ENCODE results near the gene SLC28A3. TPM values are rescaled to one million over a fixed set of nuclear protein-coding genes. Genes with fewer than 3 reads are reported as not detected.

Gene SLC28A3
- total and polyA plus RNA-seq, 4 experiments from 2014 or later: not detected

GRCh38 chr9:84285381-84285780, 55.2 kb downstream of the SLC28A3 start:
- H3K4me3 Mint-ChIP-seq: no peak overlapping the region
- peaks cover 0 to 9% (median 4%) of the 10 kb centered on the region in 4 donors for H3K4me1 Mint-ChIP-seq
- H3K4me3 ChIP-seq (ENCODE audit: low read length in 2 of 2): no peak overlapping the region
- no peaks in the 10 kb centered on the region for H3K36me3 ChIP-seq (ENCODE audit: insufficient read depth, low read length)
- no peaks in the 10 kb centered on the region for H3K27me3 ChIP-seq (ENCODE audit: insufficient read depth, low read length)
- ChIA-PET POLR2A (ENCODE audit: partially characterized antibody) (interaction anchor here (1.2 kb wide), 1 partner anchor 9 kb away, joined by 3 read pairs; no protein-coding TSS in a partner anchor), CTCF (ENCODE audit: partially characterized antibody) (interaction anchor here (1.0 to 2.7 kb wide), 2 partner anchors 9 to 28 kb away, joined by 3 to 9 read pairs; no protein-coding TSS in a partner anchor)
- H3K36me3 Mint-ChIP-seq: no peaks in the 10 kb centered on the region
- H3K27ac ChIP-seq (ENCODE audit: low read depth, low read length): no peak overlapping the region
- H3K27me3 Mint-ChIP-seq: peaks cover 0 to 1% of the 10 kb centered on the region in 2 donors
- H3K9me3 ChIP-seq (ENCODE audit: control insufficient read depth in 1 of 2, low read length in 2 of 2): no peaks in the 10 kb centered on the region
- intact Hi-C loops (cut with micrococcal nuclease): no loop called here
- H3K27ac Mint-ChIP-seq: peak overlapping the region in 1 of 7 donors; percentile 22
- no peaks in the 10 kb centered on the region for H3K4me1 ChIP-seq (ENCODE audit: insufficient read depth, low read length)
- H3K9me3 Mint-ChIP-seq: no peaks in the 10 kb centered on the region
- no peak for DNase-seq

- peaks cover 0 to 1% of the 10 kb centered on the region in 2 donors for H3K27me3 Mint-ChIP-seq
- no peaks in the 10 kb centered on the region for H3K9me3 Mint-ChIP-seq
- POLR2A ChIA-PET (ENCODE audit: partially characterized antibody): no interaction called here
- no peaks in the 10 kb centered on the region for H3K36me3 ChIP-seq (ENCODE audit: insufficient read depth, low read length)
- no peak for DNase-seq
- H3K36me3 Mint-ChIP-seq: no peaks in the 10 kb centered on the region
- H3K4me3 ChIP-seq (ENCODE audit: low read length in 2 of 2): no peak overlapping the region
- no peak overlapping the region for H3K27ac Mint-ChIP-seq
- CTCF ChIA-PET (ENCODE audit: partially characterized antibody): interaction anchor here (2.7 kb wide), 1 partner anchor 10 kb away, joined by 9 read pairs; no protein-coding TSS in a partner anchor
- H3K9me3 ChIP-seq (ENCODE audit: control insufficient read depth in 1 of 2, low read length in 2 of 2): no peaks in the 10 kb centered on the region
- H3K4me3 Mint-ChIP-seq: no peak overlapping the region
- no peak overlapping the region for H3K27ac ChIP-seq (ENCODE audit: low read depth, low read length)
- no peaks in the 10 kb centered on the region for H3K27me3 ChIP-seq (ENCODE audit: insufficient read depth, low read length)
- H3K4me1 Mint-ChIP-seq: peaks cover 0 to 9% (median 4%) of the 10 kb centered on the region in 4 donors
- intact Hi-C loops (cut with micrococcal nuclease): no loop called here
- no peaks in the 10 kb centered on the region for H3K4me1 ChIP-seq (ENCODE audit: insufficient read depth, low read length)
Observed at GRCh38 chr9:84283946-84284345, 56.6 kb downstream of the SLC28A3 start.

DNA sequence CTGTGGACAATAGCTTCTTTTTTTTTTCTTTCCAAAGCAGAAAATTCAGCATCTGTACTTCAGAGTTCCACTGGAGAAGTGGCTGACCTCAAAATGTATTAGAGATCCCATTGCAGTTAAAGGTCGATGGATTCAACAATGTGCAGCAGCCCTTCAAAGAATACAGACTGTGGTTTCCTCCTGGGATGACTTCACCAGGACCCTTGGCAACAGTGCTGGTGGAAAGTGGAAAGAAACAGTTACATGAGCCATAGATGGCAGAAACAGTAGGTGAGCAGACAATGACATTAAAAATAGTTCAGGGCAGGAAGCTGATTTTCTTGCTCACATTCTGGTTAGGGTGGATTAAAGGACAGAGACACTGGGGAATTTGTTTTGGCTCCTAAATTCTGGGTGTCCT, 62.4 kb downstream of the SLC28A3 start:
- Histone ChIP-seq H3K4me1 (ENCODE audit: insufficient read depth, low read length) (no peaks in the 10 kb centered on the region), H3K27me3 (ENCODE audit: insufficient read depth, low read length) (no peaks in the 10 kb centered on the region), H3K27ac (ENCODE audit: low read depth, low read length) (no peak overlapping the region), H3K36me3 (ENCODE audit: insufficient read depth, low read length) (no peaks in the 10 kb centered on the region), H3K9me3 (ENCODE audit: control insufficient read depth in 1 of 2, low read length in 2 of 2) (no peaks in the 10 kb centered on the region), H3K4me3 (ENCODE audit: low read length in 2 of 2) (no peak overlapping the region)
- DNase-seq: no peak
- Mint-ChIP-seq H3K27ac (no peak overlapping the region), H3K27me3 (peaks cover 0 to 13% of the 10 kb centered on the region in 2 donors), H3K4me1 (no peaks in the 10 kb centered on the region), H3K9me3 (no peaks in the 10 kb centered on the region), H3K36me3 (no peaks in the 10 kb centered on the region), H3K4me3 (no peak overlapping the region)
- ChIA-PET POLR2A (ENCODE audit: partially characterized antibody) (no interaction called here), CTCF (ENCODE audit: partially characterized antibody) (no interaction called here)
- intact Hi-C loops (cut with micrococcal nuclease): no loop called here

DNA sequence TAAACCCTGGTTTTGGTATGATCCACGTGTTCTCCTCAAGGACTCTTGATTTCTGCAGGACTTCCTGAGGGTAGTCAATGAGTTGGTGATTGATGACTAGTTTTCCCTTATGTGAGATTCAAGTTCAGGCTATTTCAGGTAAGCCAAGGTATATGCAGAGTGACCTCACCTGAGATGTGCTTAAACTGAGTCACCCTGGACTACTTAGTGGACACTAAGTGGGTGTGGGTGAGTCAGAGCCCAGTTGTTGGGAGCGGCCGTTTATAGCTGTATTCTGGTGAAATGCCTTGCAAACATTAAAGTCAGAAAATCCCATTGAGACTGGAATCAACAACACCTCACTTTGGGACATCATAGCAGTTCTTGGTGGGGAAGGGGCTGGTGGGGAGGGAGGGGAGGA, 62.9 kb downstream of the SLC28A3 start:
- DNase-seq: no peak
- Mint-ChIP-seq H3K9me3 (no peaks in the 10 kb centered on the region), H3K27ac (peak overlapping the region in 1 of 7 donors; percentile 11), H3K4me3 (no peak overlapping the region), H3K27me3 (peaks cover 0 to 16% of the 10 kb centered on the region in 2 donors), H3K4me1 (no peaks in the 10 kb centered on the region), H3K36me3 (no peaks in the 10 kb centered on the region)
- H3K27ac ChIP-seq (ENCODE audit: low read depth, low read length): no peak overlapping the region
- CTCF ChIA-PET (ENCODE audit: partially characterized antibody): no interaction called here
- H3K9me3 ChIP-seq (ENCODE audit: control insufficient read depth in 1 of 2, low read length in 2 of 2): no peaks in the 10 kb centered on the region
- no peaks in the 10 kb centered on the region for H3K27me3 ChIP-seq (ENCODE audit: insufficient read depth, low read length)
- H3K4me1 ChIP-seq (ENCODE audit: insufficient read depth, low read length): no peaks in the 10 kb centered on the region
- intact Hi-C loops (cut with micrococcal nuclease): no loop called here
- H3K36me3 ChIP-seq (ENCODE audit: insufficient read depth, low read length): no peaks in the 10 kb centered on the region
- H3K4me3 ChIP-seq (ENCODE audit: low read length in 2 of 2): no peak overlapping the region
- POLR2A ChIA-PET (ENCODE audit: partially characterized antibody): no interaction called here

DNA sequence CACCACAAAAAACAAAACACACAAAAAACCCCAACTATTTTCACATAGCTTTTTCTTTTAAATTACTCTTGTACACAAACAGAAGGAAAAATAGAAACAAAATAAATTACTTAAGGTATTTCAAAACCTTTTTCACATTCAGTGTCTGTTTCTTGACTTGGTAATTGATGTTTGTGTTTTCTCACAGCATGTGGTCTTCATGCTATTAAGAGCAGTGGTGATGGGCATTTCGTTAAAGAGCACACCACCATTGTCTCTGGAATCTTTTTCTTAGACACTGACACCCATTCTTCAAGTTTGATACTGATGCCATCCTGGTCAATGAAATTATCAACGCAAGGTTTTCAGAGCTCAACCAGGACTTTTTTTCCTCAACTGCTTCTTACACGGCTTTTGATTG, 63.8 kb downstream of the SLC28A3 start:
- Histone ChIP-seq H3K4me1 (ENCODE audit: insufficient read depth, low read length) (no peaks in the 10 kb centered on the region), H3K9me3 (ENCODE audit: control insufficient read depth in 1 of 2, low read length in 2 of 2) (no peaks in the 10 kb centered on the region), H3K36me3 (ENCODE audit: insufficient read depth, low read length) (no peaks in the 10 kb centered on the region), H3K4me3 (ENCODE audit: low read length in 2 of 2) (no peak overlapping the region), H3K27ac (ENCODE audit: low read depth, low read length) (no peak overlapping the region), H3K27me3 (ENCODE audit: insufficient read depth, low read length) (no peaks in the 10 kb centered on the region)
- Mint-ChIP-seq H3K4me3 (no peak overlapping the region), H3K4me1 (peaks cover 0 to under 1% (median under 1%) of the 10 kb centered on the region in 4 donors), H3K27me3 (peaks cover 2 to 16% of the 10 kb centered on the region in 2 donors), H3K27ac (no peak overlapping the region), H3K9me3 (no peaks in the 10 kb centered on the region), H3K36me3 (no peaks in the 10 kb centered on the region)
- intact Hi-C loops (cut with micrococcal nuclease): no loop called here
- no peak for DNase-seq
- POLR2A ChIA-PET (ENCODE audit: partially characterized antibody): no interaction called here
- CTCF ChIA-PET (ENCODE audit: partially characterized antibody): no interaction called here

DNA sequence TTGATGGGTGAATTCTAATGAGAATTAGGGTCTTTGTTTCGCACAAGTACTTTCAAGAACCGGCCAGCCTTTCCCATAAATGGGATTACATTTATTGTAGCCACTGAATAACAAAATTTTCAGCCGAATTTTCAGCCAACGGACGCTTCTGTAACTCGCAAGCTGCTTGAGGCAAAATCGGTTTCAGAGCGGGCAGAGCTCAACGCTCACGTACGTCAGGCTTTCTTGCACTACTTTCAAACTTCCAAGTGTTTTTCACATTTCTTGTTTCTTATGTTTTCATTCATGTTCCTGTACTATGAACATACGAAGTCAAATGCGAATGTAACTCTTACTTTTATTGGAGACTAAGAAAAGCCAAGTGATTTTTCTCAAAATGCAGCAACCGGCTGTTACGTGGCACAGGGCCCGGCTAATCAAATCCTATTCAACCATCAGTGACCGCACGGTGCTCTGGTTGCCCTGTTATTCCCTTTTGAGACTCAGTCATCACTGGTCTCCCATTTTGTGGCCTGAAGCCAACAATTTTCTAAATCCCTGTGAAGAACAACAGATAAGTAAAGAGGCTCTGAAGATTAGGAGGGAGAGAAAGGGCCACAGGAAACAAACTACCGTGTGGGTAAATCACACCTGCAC, 68.5 kb downstream of the SLC28A3 start:
- intact Hi-C loops (cut with micrococcal nuclease): no loop called here
- DNase-seq: no peak
- Mint-ChIP-seq H3K4me1 (peaks cover 0 to 8% (median 4%) of the 10 kb centered on the region in 4 donors), H3K27me3 (peaks cover 9 to 16% of the 10 kb centered on the region in 2 donors), H3K36me3 (no peaks in the 10 kb centered on the region), H3K9me3 (no peaks in the 10 kb centered on the region), H3K27ac (peak overlapping the region in 1 of 7 donors; percentile 17), H3K4me3 (peak overlapping the region in 2 of 8 donors; percentile 23 to 55)
- Histone ChIP-seq H3K4me1 (ENCODE audit: insufficient read depth, low read length) (no peaks in the 10 kb centered on the region), H3K27me3 (ENCODE audit: insufficient read depth, low read length) (no peaks in the 10 kb centered on the region), H3K36me3 (ENCODE audit: insufficient read depth, low read length) (no peaks in the 10 kb centered on the region), H3K4me3 (ENCODE audit: low read length in 2 of 2) (no peak overlapping the region), H3K27ac (ENCODE audit: low read depth, low read length) (no peak overlapping the region), H3K9me3 (ENCODE audit: control insufficient read depth in 1 of 2, low read length in 2 of 2) (no peaks in the 10 kb centered on the region)
- ChIA-PET POLR2A (ENCODE audit: partially characterized antibody) (no interaction called here), CTCF (ENCODE audit: partially characterized antibody) (no interaction called here)

- no peaks in the 10 kb centered on the region for H3K9me3 Mint-ChIP-seq
- POLR2A ChIA-PET (ENCODE audit: partially characterized antibody): no interaction called here
- intact Hi-C loops (cut with micrococcal nuclease): no loop called here
- no peaks in the 10 kb centered on the region for H3K9me3 ChIP-seq (ENCODE audit: control insufficient read depth in 1 of 2, low read length in 2 of 2)
- H3K4me1 Mint-ChIP-seq: peaks cover 0 to 8% (median 4%) of the 10 kb centered on the region in 4 donors
- H3K27ac Mint-ChIP-seq: peak overlapping the region in 1 of 7 donors; percentile 17
- no peaks in the 10 kb centered on the region for H3K36me3 Mint-ChIP-seq
- H3K27me3 ChIP-seq (ENCODE audit: insufficient read depth, low read length): no peaks in the 10 kb centered on the region
- no peaks in the 10 kb centered on the region for H3K4me1 ChIP-seq (ENCODE audit: insufficient read depth, low read length)
- no peak overlapping the region for H3K4me3 ChIP-seq (ENCODE audit: low read length in 2 of 2)
- DNase-seq: peak in 4 of 5 donors; percentile 7 to 28 (median 24)
- CTCF ChIA-PET (ENCODE audit: partially characterized antibody): interaction anchor here (2.3 kb wide), 1 partner anchor 10 kb away, joined by 9 read pairs; no protein-coding TSS in a partner anchor
- H3K27me3 Mint-ChIP-seq: peaks cover 9 to 16% of the 10 kb centered on the region in 2 donors
- no peaks in the 10 kb centered on the region for H3K36me3 ChIP-seq (ENCODE audit: insufficient read depth, low read length)
- H3K27ac ChIP-seq (ENCODE audit: low read depth, low read length): no peak overlapping the region
- peak overlapping the region in 5 of 8 donors; percentile 7 to 55 (median 23) for H3K4me3 Mint-ChIP-seq
Observed at GRCh38 chr9:84271531-84271900, 69.0 kb downstream of the SLC28A3 start.
